Amniotic stem cell (primary cell): ENCODE results near the gene UBXN1.

ENCODE experiments used
- DNase-seq: peaks from one replicate; lab custom pipeline; 2025; lab: John Stamatoyannopoulos, UW

UBXN1 gene, protein sequence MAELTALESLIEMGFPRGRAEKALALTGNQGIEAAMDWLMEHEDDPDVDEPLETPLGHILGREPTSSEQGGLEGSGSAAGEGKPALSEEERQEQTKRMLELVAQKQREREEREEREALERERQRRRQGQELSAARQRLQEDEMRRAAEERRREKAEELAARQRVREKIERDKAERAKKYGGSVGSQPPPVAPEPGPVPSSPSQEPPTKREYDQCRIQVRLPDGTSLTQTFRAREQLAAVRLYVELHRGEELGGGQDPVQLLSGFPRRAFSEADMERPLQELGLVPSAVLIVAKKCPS

GRCh38 chr11:62678770-62679696 lies at the start of gene UBXN1:
TSS of gene UBXN1 (minus strand) at chr11:62679073. CDS start at chr11:62678923, 150 bp downstream.
- DNase-seq, result peak; percentile 72

DNA sequence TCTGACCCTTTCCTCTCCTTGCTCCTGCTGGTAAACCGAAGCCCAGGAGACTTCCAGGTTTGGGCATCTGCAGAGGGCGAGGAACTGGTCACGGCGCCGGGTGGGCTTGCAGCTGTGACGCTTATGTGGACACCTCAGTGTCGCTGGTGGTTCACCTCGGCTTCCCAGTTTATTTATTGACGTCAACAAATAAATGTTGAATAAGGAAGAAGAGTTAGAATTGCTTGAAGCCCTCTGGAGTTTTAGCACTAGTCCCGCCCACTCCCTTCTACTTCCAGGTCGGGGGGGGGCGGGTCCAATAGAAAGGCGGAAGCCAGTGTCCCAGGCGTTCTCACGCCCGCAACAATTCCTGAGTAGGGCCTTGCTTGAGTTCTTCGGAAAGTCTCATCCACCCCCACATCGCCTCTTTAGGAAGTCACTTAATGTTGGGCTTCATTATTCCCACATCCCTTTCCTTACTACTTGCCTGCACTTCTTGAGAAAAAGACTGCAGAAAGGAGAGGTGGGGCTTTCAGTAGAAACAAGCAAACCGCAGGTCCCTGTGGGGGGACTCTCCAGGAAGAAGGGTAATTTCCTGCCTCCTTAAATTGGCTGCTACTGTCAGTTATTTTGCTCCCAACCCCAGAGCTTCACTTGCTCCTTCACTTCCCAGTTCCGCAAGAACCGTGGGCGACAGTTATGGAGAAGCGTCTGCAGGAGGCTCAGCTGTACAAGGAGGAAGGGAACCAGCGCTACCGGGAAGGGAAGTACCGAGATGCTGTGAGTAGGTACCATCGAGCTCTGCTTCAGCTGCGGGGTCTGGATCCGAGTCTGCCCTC lies 49.5 kb upstream of the UBXN1 start, which contains the start of gene TTC9C:
TSS of gene TTC9C (plus strand) at position 316 of the 818 bp plus-strand sequence. CDS start at position 679, 363 bp downstream.
- DNase-seq, result peak; percentile 66

DNA sequence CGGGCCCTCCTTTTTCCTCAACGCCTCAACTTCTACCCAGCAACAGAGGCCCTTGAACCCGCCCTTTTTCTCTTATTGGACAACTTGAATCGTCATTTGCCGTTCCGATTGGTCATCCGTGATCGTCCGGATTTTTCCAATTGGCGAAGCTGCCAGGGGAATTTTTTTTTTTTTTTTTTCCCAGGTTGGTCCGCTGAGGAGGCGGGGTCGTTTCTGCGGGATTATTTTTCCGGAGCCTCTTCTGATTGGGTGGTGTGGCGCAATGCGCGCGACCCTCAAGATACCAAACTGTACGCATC lies 48.9 kb upstream of the UBXN1 start:
- DNase-seq, result peak; percentile 97

GRCh38 chr11:62727165-62727871 lies 48.4 kb upstream of the UBXN1 start, which contains the start of gene HNRNPUL2:
TSS of gene HNRNPUL2 (minus strand) at chr11:62727457. CDS start at chr11:62727156, 301 bp downstream.
- DNase-seq, result peak; percentile 98

DNA sequence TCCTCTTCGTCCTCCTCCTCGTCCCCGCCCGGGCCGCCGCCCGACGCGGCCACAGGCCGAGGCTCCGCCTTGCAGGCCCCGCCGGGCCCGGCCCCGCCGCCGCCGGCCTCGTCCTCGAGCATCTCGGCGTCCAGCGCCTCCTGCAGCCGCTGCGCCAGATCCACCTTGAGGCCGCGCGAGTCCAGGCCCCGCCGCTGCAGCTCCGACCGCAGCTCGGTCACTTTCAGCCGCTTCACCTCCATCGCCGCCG lies 48.0 kb upstream of the UBXN1 start:
- DNase-seq, result no peak

GRCh38 chr11:62726156-62726914 lies 47.5 kb upstream of the UBXN1 start:
- no peak for DNase-seq

- DNase-seq, result no peak
Measured at GRCh38 chr11:62725646-62726045, 46.8 kb upstream of the UBXN1 start.

- no peak for DNase-seq
Measured at GRCh38 chr11:62724171-62724570, 45.3 kb upstream of the UBXN1 start.

DNA sequence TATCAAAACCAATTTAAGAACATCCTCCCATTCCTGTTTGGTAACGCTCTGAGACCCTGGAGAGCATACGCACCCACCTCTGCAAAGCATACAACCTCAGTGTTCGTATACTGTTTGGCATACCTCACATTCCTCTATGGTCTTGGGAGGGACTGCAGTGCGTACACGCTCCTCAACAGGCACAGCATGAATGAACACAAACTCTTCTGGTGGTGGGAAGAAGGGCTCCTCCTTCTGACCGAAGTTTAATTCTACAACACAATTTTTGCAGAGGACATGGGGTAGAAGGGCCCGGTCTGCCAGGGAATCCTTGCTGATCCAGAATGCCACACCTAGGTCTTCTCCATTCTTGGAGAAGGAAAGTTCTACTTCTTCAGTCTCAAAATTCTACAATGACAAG lies 43.1 kb upstream of the UBXN1 start:
- no peak for DNase-seq

- no peak for DNase-seq
Measured at GRCh38 chr11:62719302-62719978, 40.6 kb upstream of the UBXN1 start.

DNA sequence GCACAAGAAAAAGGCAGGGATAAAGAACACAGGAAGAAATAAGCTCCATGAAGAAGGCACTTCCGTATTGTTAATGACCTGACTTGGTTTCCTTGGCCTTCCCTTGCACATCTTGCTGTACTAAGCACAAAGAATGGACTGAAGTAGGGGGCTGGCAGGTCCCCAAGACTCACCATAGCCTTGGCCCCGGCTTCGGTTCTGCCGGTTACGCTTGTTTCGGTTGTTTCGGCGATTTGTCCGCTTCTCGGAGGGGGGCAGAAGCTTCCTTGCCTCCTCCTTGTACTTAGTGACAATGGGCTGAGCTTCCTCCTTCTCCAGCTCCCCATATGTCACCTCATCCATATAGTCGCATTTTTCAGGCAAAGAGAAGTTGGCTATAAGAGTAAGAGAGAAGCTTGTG lies 37.9 kb upstream of the UBXN1 start:
- DNase-seq, result no peak

GRCh38 chr11:62716206-62716605 lies 37.3 kb upstream of the UBXN1 start:
- no peak for DNase-seq

DNA sequence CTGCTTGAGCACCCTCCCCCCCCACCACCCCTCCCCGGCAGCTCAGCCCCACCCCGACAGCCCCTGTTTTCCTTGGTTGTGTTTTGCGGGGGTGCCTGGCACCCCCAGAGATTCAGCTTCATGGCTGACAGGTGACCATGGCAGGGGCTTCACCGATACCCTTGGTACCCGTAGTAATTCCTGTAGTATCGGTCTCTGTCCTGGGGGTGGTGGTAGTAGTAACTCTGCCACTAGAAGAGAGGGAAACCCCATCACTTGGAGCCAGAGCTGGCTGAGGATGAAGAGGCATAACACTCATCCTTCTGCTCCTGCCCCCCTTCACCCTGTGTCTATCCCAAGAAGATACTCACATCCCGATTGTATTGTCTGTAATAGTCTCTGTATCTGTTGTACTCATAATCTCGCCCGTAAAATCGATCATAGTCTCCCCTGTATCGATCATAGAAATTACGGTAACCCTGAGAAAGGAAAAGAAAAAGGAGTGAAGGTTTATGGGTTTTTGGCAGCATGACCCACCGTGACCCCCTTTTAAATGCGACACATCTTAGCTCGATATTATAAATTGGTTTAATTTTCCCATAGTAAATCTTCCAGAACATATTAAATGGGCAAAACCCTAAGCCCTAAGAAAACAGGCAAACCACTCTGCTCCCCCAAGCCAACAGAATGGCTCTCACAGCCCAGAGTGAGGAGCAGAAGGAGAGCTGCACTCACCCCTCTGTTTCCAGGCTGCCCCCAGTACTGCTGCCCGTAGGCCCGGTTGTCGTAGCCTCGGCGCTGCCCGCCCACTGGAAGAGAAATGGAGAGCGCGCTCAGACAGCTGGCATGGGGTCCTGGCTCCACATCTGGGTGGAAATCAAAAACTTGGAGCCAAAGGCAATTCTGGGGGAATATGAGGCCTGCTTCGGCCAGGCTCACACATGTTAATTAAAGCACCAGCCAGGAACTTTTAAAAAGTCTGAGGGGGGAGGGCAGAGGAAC lies 36.6 kb upstream of the UBXN1 start:
- DNase-seq, result no peak

DNA sequence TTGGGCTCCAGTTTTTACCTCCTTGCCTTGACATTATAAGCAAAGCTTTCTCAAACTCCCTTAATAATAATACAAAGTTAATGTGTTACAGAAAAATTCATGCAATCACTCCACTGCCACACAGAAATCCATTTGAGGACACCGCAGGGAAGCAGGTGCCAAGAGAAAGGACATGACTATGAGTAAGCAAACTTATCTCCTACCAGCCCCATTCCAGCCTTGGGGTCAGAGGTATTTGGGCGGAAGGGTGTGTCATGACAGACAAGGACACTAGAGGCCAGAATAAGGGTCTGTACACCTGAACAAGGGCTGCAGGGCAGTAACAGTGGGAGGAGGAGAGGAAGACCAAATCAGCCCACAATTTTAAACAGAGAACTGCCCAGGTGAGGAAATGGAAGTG lies 34.5 kb upstream of the UBXN1 start:
- DNase-seq, result no peak

DNA sequence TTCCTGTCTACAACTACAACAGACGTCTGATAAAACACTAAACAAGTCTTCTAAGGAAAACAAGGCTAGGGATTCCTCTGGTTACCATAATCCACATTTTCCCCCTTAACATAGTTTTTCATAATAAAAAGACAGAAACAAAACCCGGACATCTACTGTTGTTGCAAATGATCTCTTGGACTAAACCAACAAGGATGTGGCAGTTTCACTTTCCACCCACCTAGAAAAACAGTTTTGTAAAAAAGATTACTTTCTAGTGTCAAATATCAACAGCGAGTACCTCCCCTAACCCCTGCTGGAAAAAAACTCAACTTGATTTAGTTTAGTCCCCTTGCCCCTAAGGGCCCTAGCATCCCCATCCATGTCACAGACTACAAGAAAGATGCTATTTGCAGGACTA lies 34.0 kb upstream of the UBXN1 start:
- DNase-seq, result no peak

- DNase-seq, result no peak
Measured at GRCh38 chr11:62712276-62712812, 33.5 kb upstream of the UBXN1 start.

DNA sequence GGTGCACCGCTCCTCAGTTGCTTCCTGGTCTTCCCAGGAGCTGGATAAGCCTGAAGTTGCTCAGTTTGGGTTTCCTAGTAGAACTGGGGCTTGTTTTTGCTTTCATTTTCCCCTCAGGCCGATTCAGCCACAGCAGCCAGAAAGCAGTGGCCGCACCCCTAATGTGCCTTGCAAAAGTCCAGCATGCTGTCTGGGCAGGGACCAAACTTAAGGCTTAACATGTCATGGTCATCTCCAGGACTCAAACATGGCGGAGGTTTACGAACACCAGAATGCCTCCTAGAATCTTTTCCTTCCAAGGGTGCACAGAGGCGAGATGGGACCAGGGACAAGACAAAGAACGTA lies 31.1 kb upstream of the UBXN1 start:
- DNase-seq, result no peak

- peak; percentile 92 for DNase-seq
Measured at GRCh38 chr11:62709247-62710000, 30.6 kb upstream of the UBXN1 start.
